Urinary bladder (tissue), 4 donors: ENCODE measurements around the gene HPX. TPM values are rescaled to one million over a fixed set of nuclear protein-coding genes. Genes with fewer than 3 reads are reported as not detected.

Source experiments
- DNase-seq: peaks from one replicate; pipeline ENCODE4 v3.0.0-alpha.2; 2015; ENCODE audit errors: extremely low spot score
- H3K27ac ChIP-seq: one replicate; pipeline ENCODE4 v1.5.1; 2013; ENCODE audit warnings: low read depth, mild to moderate bottlenecking, moderate library complexity
- H3K36me3 ChIP-seq: one replicate; pipeline ENCODE4 v1.6.1; 2013; ENCODE audit warnings: mild to moderate bottlenecking, moderate library complexity; ENCODE audit not compliant: insufficient read depth
- H3K4me1 ChIP-seq: one replicate; pipeline ENCODE4 v1.6.1; 2013; ENCODE audit warnings: mild to moderate bottlenecking, moderate library complexity; ENCODE audit not compliant: insufficient read depth
- H3K4me3 ChIP-seq: one replicate; pipeline ENCODE4 v1.5.1; 2013; ENCODE audit warnings: low read depth, low read length
- WGBS: extraction: QIAGEN DNeasy Blood & Tissue Kit; methylation state at CpG from one replicate; pipeline ENCODE4 v1.1.7; 2013; 5-methylcytosine and 5-hydroxymethylcytosine counted together
- polyA plus RNA-seq: library from polyadenylated mRNA; stranded (reverse); fragments of 200-250 nt; gene quantifications from one replicate; pipeline ENCODE4 v1.2.3, GENCODE V29; 2013
- total RNA-seq: library from RNA; depleted of rRNA; stranded (reverse); fragments of >200 nt; gene quantifications from one replicate; pipeline ENCODE4 v1.2.3, GENCODE V29; 2014
- donor health status: healthy with polysubstance abuse.
- donor health status: healthy.

The HPX gene, protein sequence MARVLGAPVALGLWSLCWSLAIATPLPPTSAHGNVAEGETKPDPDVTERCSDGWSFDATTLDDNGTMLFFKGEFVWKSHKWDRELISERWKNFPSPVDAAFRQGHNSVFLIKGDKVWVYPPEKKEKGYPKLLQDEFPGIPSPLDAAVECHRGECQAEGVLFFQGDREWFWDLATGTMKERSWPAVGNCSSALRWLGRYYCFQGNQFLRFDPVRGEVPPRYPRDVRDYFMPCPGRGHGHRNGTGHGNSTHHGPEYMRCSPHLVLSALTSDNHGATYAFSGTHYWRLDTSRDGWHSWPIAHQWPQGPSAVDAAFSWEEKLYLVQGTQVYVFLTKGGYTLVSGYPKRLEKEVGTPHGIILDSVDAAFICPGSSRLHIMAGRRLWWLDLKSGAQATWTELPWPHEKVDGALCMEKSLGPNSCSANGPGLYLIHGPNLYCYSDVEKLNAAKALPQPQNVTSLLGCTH
- 1.1 TPM for total RNA-seq
- 3.3 TPM for polyA plus RNA-seq

DNA sequence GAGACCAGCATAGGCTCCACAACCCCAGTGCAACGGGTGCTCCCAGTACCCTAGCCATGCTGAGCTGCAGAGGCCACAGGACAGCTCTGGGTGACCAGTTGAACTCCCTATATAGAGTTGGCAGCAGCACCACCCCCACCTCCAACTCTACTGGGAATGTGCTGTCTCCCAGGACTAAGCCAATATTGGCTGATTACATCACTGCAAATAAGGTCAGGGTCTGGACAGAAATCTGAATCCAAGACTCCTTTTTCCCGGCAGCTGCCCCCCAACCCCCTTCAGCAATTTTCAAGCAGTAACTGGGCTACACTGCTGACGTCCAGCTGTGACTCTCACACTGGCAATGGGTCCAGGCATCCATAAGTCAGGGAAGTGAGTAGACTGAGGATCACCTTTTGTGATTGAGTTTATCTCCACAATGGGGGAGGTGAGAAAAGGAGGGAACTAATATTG, at the start of gene HPX:
Gene HPX, minus strand, starts transcription at position 82 of the 453 bp plus-strand sequence. Its CDS starts 24 bp downstream, at position 58.
- Histone ChIP-seq H3K4me3 (no peak within 1 kb of the TSS), H3K36me3 (no peaks in the 10 kb centered on the region), H3K4me1 (no peaks in the 10 kb centered on the region), H3K27ac (no peak within 1 kb of the TSS)
- DNase-seq = no peak
- WGBS = 67% methylated on average over 3 of the region's 3 CpGs

DNA sequence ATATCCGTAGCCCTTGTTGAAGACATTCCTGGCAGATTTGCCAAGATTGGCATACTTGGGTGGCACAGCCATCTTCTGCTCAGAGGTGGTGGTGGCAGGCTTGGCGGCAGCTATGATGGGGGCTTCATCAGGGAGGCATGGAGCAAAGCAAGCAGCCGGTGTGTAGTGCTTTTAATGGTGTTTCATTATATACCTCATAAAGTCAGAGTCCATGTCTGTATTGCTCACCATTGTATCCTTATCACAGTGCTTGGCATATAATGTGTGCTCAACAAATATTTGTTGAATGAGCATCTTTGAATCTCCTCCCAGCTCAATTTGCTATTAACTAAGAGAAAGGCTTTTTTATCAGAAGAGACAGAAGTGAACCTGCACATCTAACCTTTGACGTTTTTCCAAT, 48.5 kb upstream of the HPX start:
- Histone ChIP-seq H3K36me3 (peaks cover 4% of the 10 kb centered on the region), H3K4me1 (no peaks in the 10 kb centered on the region), H3K27ac (no peak overlapping the region), H3K4me3 (no peak overlapping the region)
- no peak for DNase-seq
- WGBS = 84% methylated on average over 4 of the region's 4 CpGs

GRCh38 chr11:6488821-6489220, 48.0 kb upstream of the HPX start:
- Histone ChIP-seq H3K27ac (no peak overlapping the region), H3K4me1 (no peaks in the 10 kb centered on the region), H3K36me3 (peaks cover 4% of the 10 kb centered on the region), H3K4me3 (no peak overlapping the region)
- DNase-seq = no peak
- WGBS = 93% methylated on average over 3 of the region's 3 CpGs

DNA sequence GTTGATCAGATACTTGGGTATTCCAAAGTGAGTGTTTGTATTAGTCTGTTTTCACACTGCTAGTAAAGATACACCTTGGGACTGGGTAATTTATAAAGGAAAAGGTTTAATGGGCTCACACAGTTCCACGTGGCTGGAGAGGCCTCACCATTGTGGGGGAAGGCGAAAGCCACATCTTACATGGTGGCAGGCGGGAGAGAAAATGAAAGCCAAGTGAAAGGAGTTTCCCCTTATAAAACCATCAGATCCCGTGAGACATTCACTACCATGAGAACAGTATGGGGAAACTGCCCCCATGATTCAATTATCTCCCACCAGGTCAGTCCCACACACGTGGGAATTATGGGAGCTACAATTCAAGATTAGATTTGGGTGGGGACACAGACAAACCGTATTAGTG, 47.6 kb upstream of the HPX start:
- DNase-seq = no peak
- no peak overlapping the region for H3K27ac ChIP-seq
- no peak overlapping the region for H3K4me3 ChIP-seq
- H3K4me1 ChIP-seq = no peaks in the 10 kb centered on the region
- peaks cover 4% of the 10 kb centered on the region for H3K36me3 ChIP-seq
- 84% methylated on average over 6 of the region's 6 CpGs for WGBS

DNA sequence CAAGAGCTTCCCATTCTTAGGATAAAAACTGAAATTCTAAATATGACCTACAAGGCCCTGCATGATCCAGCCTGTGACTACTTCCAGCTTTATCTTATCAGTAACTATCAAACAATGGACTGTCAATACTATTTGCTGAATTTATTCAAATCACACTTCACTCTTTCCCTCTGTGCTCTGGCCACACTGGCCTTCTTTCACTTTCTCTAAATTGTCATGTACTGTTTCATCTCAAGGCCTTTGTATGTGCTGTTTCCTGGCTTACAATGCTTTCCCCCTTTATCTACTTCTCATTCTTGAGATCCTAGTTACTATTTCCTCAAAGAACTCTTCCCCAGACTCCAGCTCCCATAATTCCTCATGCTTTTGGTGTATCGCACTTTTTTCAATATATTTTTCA, 46.2 kb upstream of the HPX start:
- no peaks in the 10 kb centered on the region for H3K4me1 ChIP-seq
- no peak overlapping the region for H3K4me3 ChIP-seq
- WGBS = 90% methylated on average over 1 of the region's 1 CpG
- no peak overlapping the region for H3K27ac ChIP-seq
- H3K36me3 ChIP-seq = peaks cover 4% of the 10 kb centered on the region
- no peak for DNase-seq

GRCh38 chr11:6486256-6486655, 45.5 kb upstream of the HPX start:
- H3K4me1 ChIP-seq = no peaks in the 10 kb centered on the region
- H3K36me3 ChIP-seq = peaks cover 4% of the 10 kb centered on the region
- 83% methylated on average over 3 of the region's 3 CpGs for WGBS

GRCh38 chr11:6485661-6486060, 44.9 kb upstream of the HPX start:
- Histone ChIP-seq H3K4me3 (no peak overlapping the region), H3K27ac (no peak overlapping the region), H3K36me3 (peaks cover 4% of the 10 kb centered on the region), H3K4me1 (no peaks in the 10 kb centered on the region)
- DNase-seq = no peak
- 94% methylated on average over 3 of the region's 3 CpGs for WGBS

More at GRCh38 chr11:6486256-6486655, 45.5 kb upstream of the HPX start:
- no peak overlapping the region for H3K4me3 ChIP-seq
- no peak for DNase-seq
- H3K27ac ChIP-seq = no peak overlapping the region

DNA sequence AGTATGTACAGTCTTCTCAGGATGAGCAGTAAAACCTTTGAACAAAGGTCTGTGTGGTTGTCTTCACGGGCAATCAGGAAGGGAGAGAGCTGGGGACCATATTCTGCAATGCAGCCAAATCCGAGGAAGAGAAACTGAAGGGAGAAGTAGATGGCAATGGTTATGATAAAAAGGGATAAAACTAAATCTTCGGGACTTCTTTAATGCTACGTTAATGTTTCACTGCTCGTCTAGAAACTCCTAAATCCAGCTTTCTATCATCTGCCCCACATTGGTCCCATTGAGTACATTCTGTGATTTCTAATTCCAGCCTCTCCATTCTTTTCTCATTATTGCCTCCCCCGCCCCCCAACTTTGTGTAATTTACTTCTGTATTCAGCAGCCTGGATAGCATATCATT, 42.2 kb upstream of the HPX start:
- Histone ChIP-seq H3K4me1 (no peaks in the 10 kb centered on the region), H3K36me3 (peaks cover 4% of the 10 kb centered on the region), H3K4me3 (no peak overlapping the region), H3K27ac (no peak overlapping the region)
- no peak for DNase-seq
- WGBS = 87% methylated on average over 6 of the region's 6 CpGs

DNA sequence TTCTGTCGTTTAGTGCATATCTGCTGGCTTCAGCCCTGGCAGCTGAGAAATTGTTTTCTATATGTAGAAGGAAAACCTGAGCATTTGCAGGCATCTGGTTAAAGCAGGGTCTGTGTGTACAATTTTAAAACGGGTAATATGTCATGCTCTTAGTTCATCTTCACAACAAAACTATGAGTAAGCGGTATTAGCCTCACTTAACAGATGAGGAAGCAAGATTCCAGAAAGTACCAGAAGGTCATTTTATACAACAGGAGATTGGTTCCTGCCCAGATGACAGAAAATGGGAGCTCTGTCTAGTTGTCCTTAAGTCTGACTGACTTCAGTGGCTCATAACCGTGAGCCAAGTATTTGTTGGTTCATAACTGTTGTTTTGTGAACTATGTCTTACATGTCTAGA, 41.7 kb upstream of the HPX start:
- no peak for DNase-seq
- Histone ChIP-seq H3K4me1 (no peaks in the 10 kb centered on the region), H3K27ac (no peak overlapping the region), H3K36me3 (peaks cover 3% of the 10 kb centered on the region), H3K4me3 (peak overlapping the region; percentile 68)
- WGBS = 81% methylated on average over 4 of the region's 4 CpGs

- peak overlapping the region; percentile 68 for H3K4me3 ChIP-seq
Measured at GRCh38 chr11:6481924-6482275, 41.1 kb upstream of the HPX start.

DNA sequence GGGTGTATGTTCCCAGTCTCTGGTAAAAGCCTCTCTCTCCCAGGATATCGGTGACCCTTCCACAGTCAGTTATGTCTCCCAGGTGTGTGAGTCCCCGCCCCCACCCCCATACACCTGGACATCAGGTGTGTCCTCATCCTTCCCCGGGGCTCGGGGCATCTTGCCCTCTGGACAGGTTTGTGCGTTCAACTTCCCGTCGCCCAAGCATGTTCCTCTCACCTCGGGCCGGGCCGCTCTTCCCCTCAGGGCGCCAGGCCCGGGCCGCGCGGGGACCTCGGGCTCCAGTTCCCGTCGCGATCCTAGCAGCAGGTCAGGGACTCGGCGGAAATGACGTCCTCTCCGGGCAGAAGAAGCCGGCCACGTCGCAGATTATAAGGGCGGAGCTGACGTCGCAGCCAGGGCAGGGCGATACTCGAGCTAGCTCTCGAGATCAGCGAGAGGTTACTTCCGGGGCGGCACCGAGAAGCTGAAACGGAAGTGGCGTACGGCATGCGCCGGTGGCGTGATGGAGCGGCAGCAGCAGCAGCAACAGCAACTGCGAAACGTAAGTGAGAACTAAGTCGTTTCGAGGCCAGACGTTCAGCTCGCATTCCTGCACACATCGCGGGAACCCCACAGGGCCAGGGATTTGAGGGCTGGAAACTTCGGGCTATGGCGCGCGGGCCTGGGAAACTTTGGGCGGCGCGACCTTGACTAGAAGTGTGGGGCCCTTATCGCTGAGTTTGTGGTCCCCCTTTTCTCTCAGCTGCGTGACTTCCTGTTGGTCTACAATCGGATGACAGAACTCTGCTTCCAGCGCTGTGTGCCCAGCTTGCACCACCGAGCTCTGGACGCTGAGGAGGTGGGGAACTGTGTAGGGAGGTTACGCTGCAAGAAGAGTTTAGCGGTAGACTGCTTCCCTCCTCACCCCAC, 40.5 kb upstream of the HPX start, which contains the start of the genes ARFIP2 and TIMM10B:
Gene ARFIP2, minus strand, starts transcription at position 320 of the 912 bp plus-strand sequence. CDS start 910 bp downstream, outside the sequence.
Gene TIMM10B, plus strand, starts transcription at position 490 of the 912 bp plus-strand sequence. Its CDS starts 16 bp downstream, at position 506.
- peak within 1 kb of the TSS; percentile 89 for H3K27ac ChIP-seq
- peaks cover 2% of the 10 kb centered on the region for H3K36me3 ChIP-seq
- under 1% methylated on average over 66 of the region's 66 CpGs for WGBS
- H3K4me3 ChIP-seq = peak within 1 kb of the TSS; percentile 68
- DNase-seq = peak; percentile 95
- no peaks in the 10 kb centered on the region for H3K4me1 ChIP-seq

More at GRCh38 chr11:6481924-6482275, 41.1 kb upstream of the HPX start:
- Histone ChIP-seq H3K36me3 (peaks cover 2% of the 10 kb centered on the region), H3K27ac (peak overlapping the region; percentile 81), H3K4me1 (no peaks in the 10 kb centered on the region)
- no peak for DNase-seq
- WGBS = 6% methylated on average over 13 of the region's 13 CpGs

GRCh38 chr11:6480299-6480914, 39.6 kb upstream of the HPX start:
- H3K27ac ChIP-seq = peak overlapping the region; percentile 89
- peak overlapping the region; percentile 68 for H3K4me3 ChIP-seq
- 53% methylated on average over 9 of the region's 9 CpGs for WGBS
- H3K4me1 ChIP-seq = no peaks in the 10 kb centered on the region
- H3K36me3 ChIP-seq = peaks cover 2% of the 10 kb centered on the region
- DNase-seq = no peak

DNA sequence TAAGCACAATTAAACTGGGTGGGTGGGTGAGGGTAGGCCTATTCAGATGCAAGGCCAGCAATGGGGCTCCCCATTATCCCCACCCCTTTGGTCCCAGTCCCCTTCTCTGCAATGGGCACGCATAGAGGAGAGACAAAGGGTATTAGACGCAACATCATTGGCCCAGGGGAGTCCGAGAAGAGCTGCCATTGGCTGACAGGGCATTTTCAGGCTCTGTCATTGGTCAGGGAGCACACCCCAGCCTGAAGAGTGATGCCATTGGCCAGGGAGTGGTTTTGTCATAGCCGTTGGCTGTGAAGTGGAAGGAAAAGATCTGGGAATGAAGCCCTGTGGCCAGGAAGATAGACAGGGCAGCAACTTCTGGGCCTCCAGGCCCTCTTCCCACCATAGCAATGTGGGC, 35.8 kb upstream of the HPX start:
- no peaks in the 10 kb centered on the region for H3K36me3 ChIP-seq
- WGBS = 88% methylated on average over 4 of the region's 4 CpGs
- no peak for DNase-seq
- H3K4me1 ChIP-seq = no peaks in the 10 kb centered on the region
- H3K4me3 ChIP-seq = no peak overlapping the region
- no peak overlapping the region for H3K27ac ChIP-seq
